Stimulated activated naive CD8-positive, alpha-beta T cell treated with anti-CD3 and anti-CD28 coated beads, Interleukin-15, Interleukin-2, amounts not matched to agents 100 ng/mL and 50 ng/mL, for 24 hours (primary cell): ENCODE data around the gene TM9SF4.

Source experiments
- H3K27ac Mint-ChIP-seq: one replicate; pipeline ENCODE4 v1.8.0; 2021; ENCODE audit warnings: mild to moderate bottlenecking, mixed read lengths
- H3K27me3 Mint-ChIP-seq: one replicate; pipeline ENCODE4 v1.8.0; 2021; ENCODE audit warnings: mixed read lengths
- H3K36me3 Mint-ChIP-seq: one replicate; pipeline ENCODE4 v1.8.0; 2021; ENCODE audit warnings: low read depth, mixed read lengths
- H3K4me1 Mint-ChIP-seq: one replicate; pipeline ENCODE4 v1.8.0; 2021; ENCODE audit warnings: low read depth, mixed read lengths
- H3K4me3 Mint-ChIP-seq: one replicate; pipeline ENCODE4 v1.8.0; 2021; ENCODE audit warnings: mild to moderate bottlenecking, mixed read lengths
- H3K9me3 Mint-ChIP-seq: one replicate; pipeline ENCODE4 v1.8.0; 2021; ENCODE audit warnings: mixed read lengths

TM9SF4 gene

DNA sequence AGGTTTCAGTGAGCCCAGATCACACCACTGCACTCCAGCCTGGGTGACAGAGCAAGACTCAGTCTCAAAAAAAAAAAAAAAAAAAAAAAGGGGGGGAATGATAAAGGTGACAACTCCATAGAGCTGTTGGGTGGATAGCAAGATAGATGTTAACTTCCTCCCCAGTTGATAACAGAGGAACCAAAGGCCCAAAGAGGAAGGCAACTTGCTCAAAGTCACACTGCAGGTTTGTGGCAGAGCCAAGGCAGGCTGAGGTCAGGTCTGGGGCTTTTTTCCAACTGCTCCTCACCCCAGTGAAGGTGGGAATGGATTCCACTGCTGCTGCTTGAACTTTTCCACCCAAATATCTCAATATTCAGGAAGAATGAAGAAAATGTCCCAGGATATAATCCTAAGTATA is 30.7 kb upstream of the TM9SF4 start:
- Mint-ChIP-seq H3K9me3 (no peaks in the 10 kb centered on the region), H3K4me1 (no peaks in the 10 kb centered on the region), H3K27me3 (peaks cover 11% of the 10 kb centered on the region), H3K4me3 (no peak overlapping the region), H3K27ac (no peak overlapping the region), H3K36me3 (no peaks in the 10 kb centered on the region)

DNA sequence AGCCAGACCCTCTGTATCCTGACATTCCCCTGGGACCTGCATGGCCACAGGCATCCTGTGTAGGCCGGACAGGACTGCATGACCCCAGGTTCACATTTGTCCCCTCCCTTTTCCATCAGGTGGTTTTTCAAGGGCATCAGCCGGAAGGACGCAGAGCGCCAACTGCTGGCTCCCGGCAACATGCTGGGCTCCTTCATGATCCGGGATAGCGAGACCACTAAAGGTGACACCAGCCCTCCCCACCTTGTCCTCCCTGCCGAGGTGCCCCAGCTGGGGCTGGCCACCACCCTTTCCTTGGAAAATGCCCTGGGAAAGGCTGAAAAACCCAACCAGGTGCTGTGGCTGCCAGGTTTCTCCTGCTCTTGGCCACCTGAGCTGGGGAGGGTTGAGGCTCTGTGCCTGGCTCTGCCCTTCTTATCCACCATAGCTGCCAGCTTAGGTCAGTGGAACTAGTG is 29.8 kb upstream of the TM9SF4 start:
- H3K9me3 Mint-ChIP-seq, result no peaks in the 10 kb centered on the region
- H3K27ac Mint-ChIP-seq, result no peak overlapping the region
- no peak overlapping the region for H3K4me3 Mint-ChIP-seq
- peaks cover 12% of the 10 kb centered on the region for H3K27me3 Mint-ChIP-seq
- H3K4me1 Mint-ChIP-seq, result no peaks in the 10 kb centered on the region
- no peaks in the 10 kb centered on the region for H3K36me3 Mint-ChIP-seq

DNA sequence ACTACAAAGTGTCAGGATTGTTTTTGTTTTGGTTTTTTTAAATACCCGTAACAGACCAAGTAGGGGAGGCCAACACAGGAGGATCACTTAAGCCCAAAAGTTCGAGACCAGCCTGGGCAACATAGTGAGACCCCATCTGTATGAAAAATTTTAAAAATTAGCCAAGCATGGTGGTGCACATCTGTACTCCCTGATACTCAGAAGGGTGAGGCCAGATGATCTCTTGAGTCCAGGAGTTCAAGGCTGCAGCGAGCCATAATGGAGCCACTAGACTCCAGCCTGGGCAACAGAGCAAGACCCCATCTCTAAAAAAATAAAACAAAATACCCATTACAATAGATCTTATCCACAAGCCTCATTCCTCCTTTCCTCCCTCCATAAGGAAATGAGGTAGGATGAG is 28.7 kb upstream of the TM9SF4 start:
- Mint-ChIP-seq H3K4me1 (no peaks in the 10 kb centered on the region), H3K9me3 (no peaks in the 10 kb centered on the region), H3K36me3 (no peaks in the 10 kb centered on the region), H3K27me3 (peaks cover 14% of the 10 kb centered on the region), H3K4me3 (no peak overlapping the region), H3K27ac (no peak overlapping the region)

DNA sequence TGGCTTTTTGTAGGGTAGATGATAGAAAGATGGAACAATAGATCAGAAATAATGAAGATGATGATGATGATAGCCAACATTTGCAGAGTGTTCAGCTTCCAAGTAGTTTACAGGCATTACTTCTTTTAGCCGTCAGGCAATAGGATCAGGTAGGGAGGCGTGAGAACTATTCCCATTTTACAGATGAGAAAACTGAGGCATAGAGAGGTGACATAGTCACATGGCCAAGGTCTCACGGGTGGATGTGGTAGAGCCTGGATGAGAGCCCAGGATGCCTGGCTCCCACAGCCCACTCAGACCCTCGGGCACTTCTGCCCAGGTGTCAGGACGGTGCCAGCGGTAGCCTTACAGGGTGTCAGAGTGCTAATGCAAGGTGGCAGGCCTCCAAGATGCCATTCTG is 26.0 kb upstream of the TM9SF4 start:
- Mint-ChIP-seq H3K9me3 (no peaks in the 10 kb centered on the region), H3K4me3 (no peak overlapping the region), H3K27me3 (peaks cover 10% of the 10 kb centered on the region), H3K27ac (no peak overlapping the region), H3K4me1 (no peaks in the 10 kb centered on the region), H3K36me3 (no peaks in the 10 kb centered on the region)

DNA sequence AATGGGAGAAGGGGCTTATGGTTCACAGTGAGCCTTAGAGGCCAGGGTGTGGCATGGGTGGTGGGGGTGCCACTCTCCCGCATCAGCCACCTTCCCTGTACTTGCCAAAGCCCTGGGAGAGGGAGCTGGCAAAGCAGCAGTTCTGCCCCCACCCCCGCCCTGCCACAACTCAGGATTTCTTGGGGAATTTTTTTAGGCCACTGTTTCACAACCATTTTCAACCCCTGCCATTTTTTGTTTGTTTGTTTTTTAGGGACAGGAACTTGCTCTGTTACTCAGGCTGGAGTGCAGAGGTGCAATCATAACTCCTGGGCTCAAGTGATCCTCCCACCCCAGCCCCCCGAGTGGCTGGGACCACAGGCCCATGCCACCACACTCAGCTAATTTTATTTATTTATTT is 22.4 kb upstream of the TM9SF4 start:
- Mint-ChIP-seq H3K4me3 (no peak overlapping the region), H3K27ac (no peak overlapping the region), H3K36me3 (no peaks in the 10 kb centered on the region), H3K4me1 (no peaks in the 10 kb centered on the region), H3K9me3 (no peaks in the 10 kb centered on the region), H3K27me3 (peaks cover 12% of the 10 kb centered on the region)

DNA sequence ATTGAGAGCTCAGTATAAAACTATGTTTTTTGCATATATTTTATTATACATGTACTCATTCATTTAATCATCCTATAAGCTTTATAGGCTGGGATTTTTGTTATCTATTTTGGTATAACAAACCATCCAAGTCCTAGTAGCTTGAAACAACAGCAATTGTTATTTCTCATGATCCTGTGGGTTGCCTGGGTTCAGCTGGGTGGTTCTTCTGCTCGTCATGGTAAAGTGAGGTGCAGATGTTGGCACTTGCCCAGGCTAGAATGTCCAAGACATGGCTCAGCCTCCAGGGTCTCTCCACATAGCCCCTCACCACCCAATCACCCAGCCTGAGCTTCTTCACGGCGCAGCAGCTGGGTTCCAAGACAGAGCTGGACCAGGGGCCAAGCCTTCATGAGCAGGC is 20.8 kb upstream of the TM9SF4 start:
- Mint-ChIP-seq H3K4me1 (no peaks in the 10 kb centered on the region), H3K36me3 (no peaks in the 10 kb centered on the region), H3K9me3 (no peaks in the 10 kb centered on the region), H3K4me3 (no peak overlapping the region), H3K27ac (no peak overlapping the region), H3K27me3 (peaks cover 10% of the 10 kb centered on the region)

DNA sequence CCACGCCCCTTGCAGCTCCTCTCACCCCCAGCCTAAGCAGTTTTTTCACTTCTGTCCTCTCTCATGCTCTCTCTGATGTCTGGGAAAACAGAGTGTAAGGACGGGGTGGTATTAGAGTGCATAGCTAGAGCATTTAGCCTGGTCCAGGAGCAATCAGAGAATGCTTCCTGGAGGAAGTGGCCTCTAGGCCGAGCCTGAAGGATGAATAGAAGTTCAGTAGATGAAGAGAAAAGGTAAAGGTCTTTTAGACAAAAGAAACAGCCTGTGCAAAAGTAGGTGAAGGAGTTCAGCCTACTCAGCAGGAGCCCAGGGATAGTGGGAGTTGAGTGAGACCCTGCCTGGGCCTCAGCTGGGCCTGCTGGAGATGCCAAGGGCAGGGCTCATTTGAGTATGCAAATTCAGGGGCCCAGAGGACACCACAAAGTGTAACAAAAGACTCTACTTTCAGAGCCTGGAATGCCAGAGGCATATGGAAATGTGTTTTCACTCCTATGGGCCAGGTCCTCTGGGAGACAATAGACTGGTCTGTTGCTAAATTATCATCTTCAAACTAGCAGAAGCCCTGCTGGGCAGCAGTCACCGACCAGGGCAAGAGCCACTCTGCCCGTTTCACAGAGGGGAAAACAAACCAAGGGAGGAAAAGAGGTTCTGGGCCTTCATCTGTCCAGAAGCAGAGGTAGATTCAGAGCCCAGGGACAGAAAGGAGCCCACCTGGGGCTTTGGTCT is 19.7 kb upstream of the TM9SF4 start:
- no peaks in the 10 kb centered on the region for H3K4me1 Mint-ChIP-seq
- H3K9me3 Mint-ChIP-seq, result no peaks in the 10 kb centered on the region
- peaks cover 9% of the 10 kb centered on the region for H3K27me3 Mint-ChIP-seq
- no peak overlapping the region for H3K27ac Mint-ChIP-seq
- H3K36me3 Mint-ChIP-seq, result no peaks in the 10 kb centered on the region
- no peak overlapping the region for H3K4me3 Mint-ChIP-seq

DNA sequence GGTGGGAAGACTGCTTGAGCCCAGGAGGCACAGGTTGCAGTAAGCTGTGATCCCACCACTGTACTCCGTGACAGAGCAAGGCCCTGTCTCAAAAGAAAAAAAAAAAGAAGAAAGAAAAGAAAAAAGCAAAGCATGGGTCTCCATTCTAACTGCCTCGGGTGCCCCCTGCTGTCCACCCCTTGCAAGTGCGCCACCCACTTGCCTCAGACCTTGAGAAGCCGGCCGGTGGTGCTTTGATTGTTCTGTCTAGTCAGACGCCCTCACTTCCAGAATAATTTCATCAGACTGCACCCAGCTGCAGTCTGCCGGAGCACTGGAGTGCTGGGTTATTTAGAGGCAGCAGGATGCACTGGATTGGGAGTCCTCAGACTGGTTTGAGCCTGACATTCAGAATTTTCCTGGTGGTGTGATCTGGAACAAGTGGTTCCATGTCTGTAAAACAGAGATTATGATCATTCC is 17.6 kb upstream of the TM9SF4 start:
- H3K36me3 Mint-ChIP-seq, result no peaks in the 10 kb centered on the region
- no peaks in the 10 kb centered on the region for H3K4me1 Mint-ChIP-seq
- H3K9me3 Mint-ChIP-seq, result no peaks in the 10 kb centered on the region
- H3K27ac Mint-ChIP-seq, result no peak overlapping the region
- no peak overlapping the region for H3K4me3 Mint-ChIP-seq
- peaks cover 7% of the 10 kb centered on the region for H3K27me3 Mint-ChIP-seq

DNA sequence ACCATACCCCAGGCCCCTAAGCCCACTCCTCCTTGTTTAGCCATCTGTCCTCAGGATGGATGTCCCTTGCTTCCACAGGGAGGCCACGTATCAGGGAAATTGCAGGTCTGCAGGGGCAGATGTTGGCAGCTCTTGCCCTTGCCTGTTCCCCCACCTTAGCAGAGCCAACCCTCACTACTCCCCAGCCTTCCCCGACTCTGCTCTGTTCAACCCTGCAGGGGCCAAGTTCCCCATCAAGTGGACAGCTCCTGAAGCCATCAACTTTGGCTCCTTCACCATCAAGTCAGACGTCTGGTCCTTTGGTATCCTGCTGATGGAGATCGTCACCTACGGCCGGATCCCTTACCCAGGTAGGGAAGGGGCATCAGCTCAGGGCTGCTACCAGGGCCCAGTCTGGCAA is 10.7 kb upstream of the TM9SF4 start:
- Mint-ChIP-seq H3K4me1 (no peaks in the 10 kb centered on the region), H3K27ac (no peak overlapping the region), H3K4me3 (no peak overlapping the region), H3K36me3 (no peaks in the 10 kb centered on the region), H3K27me3 (no peaks in the 10 kb centered on the region), H3K9me3 (no peaks in the 10 kb centered on the region)

DNA sequence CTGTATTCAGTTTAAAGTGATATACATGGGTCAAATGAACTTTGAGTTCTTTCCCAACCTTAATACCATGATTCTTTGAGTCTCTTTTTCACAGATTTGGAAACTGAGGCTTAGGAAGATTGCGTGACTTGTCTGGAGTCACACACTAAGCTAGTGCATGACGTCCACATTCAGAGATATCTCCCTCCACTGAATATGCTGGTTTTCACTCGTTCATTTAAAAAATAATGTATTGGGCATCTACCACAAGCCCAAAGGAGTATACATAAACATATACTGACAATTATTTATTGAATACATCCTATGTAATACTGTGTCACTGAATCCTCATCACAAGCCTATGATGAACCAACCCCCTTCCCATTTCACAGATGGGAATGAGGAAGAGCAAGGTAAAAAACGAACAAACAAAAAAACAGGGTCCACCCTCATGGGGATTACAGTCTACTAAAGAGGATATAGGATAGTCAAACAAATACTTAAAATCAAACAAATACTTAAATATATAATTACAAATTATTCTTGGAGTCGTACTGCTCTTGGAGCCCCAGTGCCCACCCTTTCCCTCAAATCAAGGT is 611 bp upstream of the TM9SF4 start:
- no peaks in the 10 kb centered on the region for H3K27me3 Mint-ChIP-seq
- H3K9me3 Mint-ChIP-seq, result no peaks in the 10 kb centered on the region
- H3K4me1 Mint-ChIP-seq, result peaks cover 34% of the 10 kb centered on the region
- peaks cover 9% of the 10 kb centered on the region for H3K36me3 Mint-ChIP-seq
- H3K4me3 Mint-ChIP-seq, result peak overlapping the region; percentile 96
- no peak overlapping the region for H3K27ac Mint-ChIP-seq

DNA sequence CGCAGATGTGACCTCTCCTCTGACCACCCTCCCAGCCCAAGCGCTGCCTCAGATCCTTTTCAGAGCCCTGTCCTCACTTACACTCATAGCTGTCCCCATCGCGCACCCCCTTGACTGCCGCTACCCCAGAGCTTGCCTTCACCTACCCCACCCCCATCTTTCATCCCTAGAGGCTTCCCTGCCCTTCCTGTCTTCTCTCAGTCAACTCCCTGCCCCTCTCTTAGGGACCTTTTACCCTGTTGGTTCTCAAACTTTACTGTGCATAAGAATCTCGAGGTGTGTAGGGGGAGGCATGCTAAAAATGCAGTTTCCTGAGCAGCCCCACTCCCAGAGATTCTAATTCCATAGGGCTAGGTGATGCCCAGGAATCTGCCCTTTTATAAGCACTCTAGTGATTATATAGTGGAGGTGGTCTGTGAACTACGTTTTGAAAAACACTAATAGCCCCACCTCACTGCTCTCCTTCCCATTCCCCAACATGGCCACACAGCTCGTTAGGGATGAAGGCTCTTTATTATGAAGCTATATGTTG is 725 bp downstream of the TM9SF4 start:
- peaks cover 46% of the 10 kb centered on the region for H3K4me1 Mint-ChIP-seq
- peak overlapping the region; percentile 100 for H3K27ac Mint-ChIP-seq
- H3K27me3 Mint-ChIP-seq, result no peaks in the 10 kb centered on the region
- H3K36me3 Mint-ChIP-seq, result peaks cover 14% of the 10 kb centered on the region
- H3K4me3 Mint-ChIP-seq, result peak overlapping the region; percentile 96
- H3K9me3 Mint-ChIP-seq, result no peaks in the 10 kb centered on the region

DNA sequence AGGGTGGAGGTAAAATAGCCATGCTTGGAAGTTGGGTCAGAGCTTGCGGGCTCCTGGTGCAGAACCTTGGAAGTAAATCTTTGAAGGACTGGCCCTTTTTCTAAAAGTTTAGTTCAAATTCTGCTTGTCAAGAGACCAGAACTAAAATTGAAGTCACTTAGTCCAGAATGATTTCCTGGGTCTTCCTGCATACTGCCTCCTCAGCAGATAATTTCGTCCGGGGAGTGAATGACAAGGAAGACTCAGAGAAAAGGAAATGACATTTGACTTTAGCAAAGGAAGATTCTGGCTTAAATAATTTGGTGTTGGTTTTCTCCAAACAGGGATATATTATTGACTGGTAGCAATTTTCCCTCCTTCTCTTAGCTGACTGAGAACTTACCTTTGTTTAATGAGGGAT is 1.2 kb downstream of the TM9SF4 start:
- Mint-ChIP-seq H3K9me3 (no peaks in the 10 kb centered on the region), H3K27ac (peak overlapping the region; percentile 100), H3K4me1 (peaks cover 49% of the 10 kb centered on the region), H3K4me3 (peak overlapping the region; percentile 96), H3K36me3 (peaks cover 18% of the 10 kb centered on the region), H3K27me3 (no peaks in the 10 kb centered on the region)

DNA sequence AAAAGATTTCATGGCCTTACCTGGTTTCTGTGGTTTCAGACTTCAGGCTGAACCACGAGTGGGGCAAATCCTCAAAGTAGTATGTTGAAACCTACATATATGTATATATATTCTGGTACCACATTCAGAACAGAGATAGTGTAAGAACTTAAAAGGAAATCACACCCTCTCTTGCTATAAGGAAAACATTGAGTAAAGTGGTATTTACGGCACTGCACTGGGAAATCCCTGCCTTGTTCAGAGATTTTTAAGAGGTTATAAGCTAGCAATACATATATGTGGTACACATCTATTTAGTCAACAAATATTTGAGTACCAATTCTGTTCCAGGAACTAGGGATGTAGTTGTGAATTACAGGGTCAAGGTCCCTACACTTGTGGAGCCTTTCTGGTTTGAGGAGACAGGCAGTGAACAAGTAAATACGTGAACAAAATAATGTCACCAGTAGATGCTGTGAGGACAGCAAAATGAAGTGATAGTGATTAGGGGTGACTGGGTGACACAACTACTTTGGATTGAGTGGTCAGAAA is 1.7 kb downstream of the TM9SF4 start:
- Mint-ChIP-seq H3K36me3 (peaks cover 18% of the 10 kb centered on the region), H3K9me3 (no peaks in the 10 kb centered on the region), H3K27ac (peak overlapping the region; percentile 12), H3K4me1 (peaks cover 52% of the 10 kb centered on the region), H3K27me3 (no peaks in the 10 kb centered on the region), H3K4me3 (peak overlapping the region; percentile 96)

DNA sequence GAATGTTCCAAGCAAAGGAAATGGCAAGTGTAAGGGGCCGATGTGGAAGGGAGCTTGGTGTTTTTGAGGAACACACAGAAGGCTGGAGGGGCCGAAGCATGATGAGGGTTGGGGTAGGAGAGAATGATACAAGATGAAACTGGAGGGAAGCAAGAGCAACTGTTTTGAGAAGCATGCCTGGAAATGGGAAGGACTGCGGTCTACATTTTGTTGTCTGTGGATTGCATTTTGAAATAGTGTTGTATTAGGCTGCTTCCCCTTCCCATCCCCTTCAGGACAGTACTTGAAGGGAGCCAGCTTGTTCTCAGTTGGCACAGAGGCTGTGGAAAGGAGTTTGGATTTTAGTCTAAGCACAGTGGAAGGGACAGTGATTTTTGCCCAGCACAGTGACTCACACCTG is 2.2 kb downstream of the TM9SF4 start:
- Mint-ChIP-seq H3K36me3 (peaks cover 18% of the 10 kb centered on the region), H3K4me3 (peak overlapping the region; percentile 96), H3K27me3 (no peaks in the 10 kb centered on the region), H3K4me1 (peaks cover 57% of the 10 kb centered on the region), H3K9me3 (no peaks in the 10 kb centered on the region), H3K27ac (peak overlapping the region; percentile 12)

DNA sequence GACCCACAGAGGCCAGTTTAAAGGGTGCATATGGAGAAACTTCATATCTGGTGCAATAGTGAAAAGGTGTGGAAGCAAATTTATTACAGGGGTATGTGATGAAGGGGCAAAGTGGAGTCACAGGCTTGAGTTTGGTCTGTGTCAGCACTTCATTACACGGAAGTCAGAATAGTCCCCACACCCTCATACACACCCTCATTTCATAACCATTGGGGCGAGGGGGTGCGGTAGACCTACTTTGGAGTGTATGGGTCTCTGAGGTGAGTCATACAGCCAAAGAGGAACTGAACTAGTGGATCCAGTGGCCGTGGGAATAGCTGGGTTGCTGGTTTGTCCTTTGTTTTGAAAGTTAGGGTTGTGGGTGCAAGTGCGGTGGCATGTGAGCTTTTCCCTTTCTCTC is 3.3 kb downstream of the TM9SF4 start:
- H3K27me3 Mint-ChIP-seq, result no peaks in the 10 kb centered on the region
- no peak overlapping the region for H3K4me3 Mint-ChIP-seq
- H3K36me3 Mint-ChIP-seq, result peaks cover 18% of the 10 kb centered on the region
- no peaks in the 10 kb centered on the region for H3K9me3 Mint-ChIP-seq
- no peak overlapping the region for H3K27ac Mint-ChIP-seq
- peaks cover 67% of the 10 kb centered on the region for H3K4me1 Mint-ChIP-seq
